HEK293 (cell line): ENCODE measurements around the gene HECA.

ENCODE experiments used
- CTCF ChIA-PET: fragments of 350-600 bp; formaldehyde crosslinking; extraction: SDS; loops from one replicate; lab custom pipeline; 2021; ENCODE audit warnings: antibody characterized with exemption; lab: Yijun Ruan, JAX
- POLR2A ChIA-PET: fragments of 300-600 bp; formaldehyde crosslinking; extraction: SDS; loops from one replicate; lab custom pipeline; 2020; ENCODE audit warnings: antibody characterized with exemption, inconsistent platforms; lab: Yijun Ruan, JAX
- H3K27ac ChIP-seq: fragments of 200-500 bp; sonication (Bioruptor generic); 2 replicates; pipeline ENCODE4 v1.5.1; 2014; ENCODE audit warnings: low read depth, low read length, control low read depth, inconsistent platforms; ENCODE audit errors: extremely low read depth
- H3K36me3 ChIP-seq, 2 experiments: fragments of 200-500 bp in 1 of 2; sonication (Bioruptor generic) in 1 of 2; 1 replicate in 1 of 2; 2 replicates in 1 of 2; pipeline ENCODE4 v1.5.1; 2014 to 2017; ENCODE audit warnings: inconsistent platforms in 2 of 2, low read length in 2 of 2; ENCODE audit not compliant: control insufficient read depth in 2 of 2, insufficient read depth in 1 of 2
- H3K4me1 ChIP-seq: fragments of 200-500 bp; sonication (Bioruptor generic); 2 replicates; pipeline ENCODE4 v1.5.1; 2014; ENCODE audit warnings: mild to moderate bottlenecking, low read length, inconsistent platforms; ENCODE audit not compliant: control insufficient read depth, insufficient read depth
- H3K4me3 ChIP-seq: 2 replicates; pipeline ENCODE4 v1.5.1; 2011; ENCODE audit warnings: low read depth, mild to moderate bottlenecking, control low read depth, low read length, moderate library complexity
- H3K9me3 ChIP-seq: fragments of 200-500 bp; sonication (Bioruptor generic); 2 replicates; pipeline ENCODE4 v1.5.1; 2014; ENCODE audit warnings: low read depth, low read length, inconsistent platforms; ENCODE audit not compliant: control insufficient read depth, insufficient read depth
- FEZF1 ChIP-seq: fragments of 450-650 bp; formaldehyde crosslinking; IDR thresholded peaks from 2 replicates; pipeline ENCODE4 v1.5.1; 2016; ENCODE audit warnings: missing biosample characterization, missing genetic modification characterization
- HOXD13 ChIP-seq: sonication (generic); formaldehyde crosslinking; IDR thresholded peaks from 2 replicates; pipeline ENCODE4 v1.8.0; 2022; ENCODE audit warnings: missing genetic modification reagents, borderline replicate concordance
- KLF1 ChIP-seq: fragments of 450-650 bp; formaldehyde crosslinking; IDR thresholded peaks from 2 replicates; pipeline ENCODE4 v1.5.1; 2016; ENCODE audit warnings: missing biosample characterization, missing genetic modification characterization
- KLF17 ChIP-seq: fragments of 450-650 bp; formaldehyde crosslinking; IDR thresholded peaks from 2 replicates; pipeline ENCODE4 v1.5.1; 2016; ENCODE audit warnings: missing biosample characterization, missing genetic modification characterization
- MZF1 ChIP-seq: fragments of 450-650 bp; formaldehyde crosslinking; IDR thresholded peaks from 2 replicates; pipeline ENCODE4 v1.5.1; 2017; ENCODE audit warnings: missing biosample characterization, missing genetic modification characterization, borderline replicate concordance
- OVOL3 ChIP-seq: fragments of 450-650 bp; formaldehyde crosslinking; IDR thresholded peaks from 2 replicates; pipeline ENCODE4 v1.5.1; 2016; ENCODE audit warnings: missing biosample characterization, missing genetic modification characterization
- TSHZ1 ChIP-seq: fragments of 450-650 bp; formaldehyde crosslinking; IDR thresholded peaks from 2 replicates; pipeline ENCODE4 v1.5.1; 2016; ENCODE audit warnings: missing biosample characterization, missing genetic modification characterization, borderline replicate concordance
- ZBTB20 ChIP-seq: fragments of 450-650 bp; formaldehyde crosslinking; IDR thresholded peaks from 2 replicates; pipeline ENCODE4 v1.5.1; 2016; ENCODE audit warnings: missing biosample characterization, missing genetic modification characterization
- ZEB2 ChIP-seq: fragments of 450-650 bp; formaldehyde crosslinking; IDR thresholded peaks from 2 replicates; pipeline ENCODE4 v1.5.1; 2016; ENCODE audit warnings: missing biosample characterization, missing genetic modification characterization
- ZFHX2 ChIP-seq: fragments of 450-650 bp; formaldehyde crosslinking; conservative IDR thresholded peaks from 2 replicates; pipeline ENCODE4 v1.5.1; 2016; ENCODE audit warnings: missing biosample characterization, missing genetic modification characterization
- ZIC2 ChIP-seq: fragments of 450-650 bp; formaldehyde crosslinking; IDR thresholded peaks from 2 replicates; pipeline ENCODE4 v1.5.1; 2016; ENCODE audit warnings: missing biosample characterization, missing genetic modification characterization
- ZNF239 ChIP-seq: fragments of 450-650 bp; formaldehyde crosslinking; IDR thresholded peaks from 2 replicates; pipeline ENCODE4 v1.5.1; 2016; ENCODE audit warnings: missing biosample characterization, missing genetic modification characterization
- ZNF423 ChIP-seq: fragments of 450-650 bp; formaldehyde crosslinking; IDR thresholded peaks from 2 replicates; pipeline ENCODE4 v1.5.1; 2016; ENCODE audit warnings: missing biosample characterization, missing genetic modification characterization
- ZNF664 ChIP-seq: fragments of 450-650 bp; formaldehyde crosslinking; IDR thresholded peaks from 2 replicates; pipeline ENCODE4 v1.5.1; 2016; ENCODE audit warnings: missing biosample characterization, missing genetic modification characterization
- ZNF777 ChIP-seq: fragments of 450-650 bp; formaldehyde crosslinking; IDR thresholded peaks from 2 replicates; pipeline ENCODE4 v1.5.1; 2017; ENCODE audit warnings: missing biosample characterization, missing genetic modification characterization, borderline replicate concordance
- ZXDB ChIP-seq: fragments of 450-650 bp; formaldehyde crosslinking; IDR thresholded peaks from 2 replicates; pipeline ENCODE4 v1.5.1; 2016; ENCODE audit warnings: missing biosample characterization, missing genetic modification characterization
- TF ChIP-seq, protein P1 (sequence below): fragments of 450-650 bp; formaldehyde crosslinking; optimal IDR thresholded peaks from 2 replicates; pipeline ENCODE3; 2016; ENCODE audit warnings: missing biosample characterization, mild to moderate bottlenecking, missing genetic modification characterization
- TF ChIP-seq, protein P2 (sequence below): fragments of 450-650 bp; formaldehyde crosslinking; IDR thresholded peaks from 2 replicates; pipeline ENCODE4 v1.5.1; 2016; ENCODE audit warnings: missing biosample characterization, missing genetic modification characterization
- TF ChIP-seq, protein P3 (sequence below): fragments of 450-650 bp; formaldehyde crosslinking; IDR thresholded peaks from 2 replicates; pipeline ENCODE4 v1.5.1; 2017; ENCODE audit warnings: missing biosample characterization, missing genetic modification characterization

The HECA gene

GRCh38 chr6:139161169-139161568, 26.3 kb downstream of the HECA start:
- TF ChIP-seq, protein P1, sequence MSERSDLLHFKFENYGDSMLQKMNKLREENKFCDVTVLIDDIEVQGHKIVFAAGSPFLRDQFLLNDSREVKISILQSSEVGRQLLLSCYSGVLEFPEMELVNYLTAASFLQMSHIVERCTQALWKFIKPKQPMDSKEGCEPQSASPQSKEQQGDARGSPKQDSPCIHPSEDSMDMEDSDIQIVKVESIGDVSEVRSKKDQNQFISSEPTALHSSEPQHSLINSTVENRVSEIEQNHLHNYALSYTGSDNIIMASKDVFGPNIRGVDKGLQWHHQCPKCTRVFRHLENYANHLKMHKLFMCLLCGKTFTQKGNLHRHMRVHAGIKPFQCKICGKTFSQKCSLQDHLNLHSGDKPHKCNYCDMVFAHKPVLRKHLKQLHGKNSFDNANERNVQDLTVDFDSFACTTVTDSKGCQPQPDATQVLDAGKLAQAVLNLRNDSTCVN, result no peak
- TF ChIP-seq FEZF1 (tag by site-specific recombination), result 0 out of 2 replicates have a peak, but pooled peaks have one; percentile 16
- peak; percentile 69 for TF ChIP-seq KLF1 (tag by site-specific recombination)
- peak; percentile 63 for TF ChIP-seq ZFHX2
- TF ChIP-seq ZNF777, result no peak
- 0 out of 2 replicates have a peak, but pooled peaks have one; percentile 32 for TF ChIP-seq ZXDB (tag by site-specific recombination)
- no peak for TF ChIP-seq OVOL3
- TF ChIP-seq KLF17 (tag by site-specific recombination), result peak; percentile 71
- no peak for TF ChIP-seq ZNF239 (tag by site-specific recombination)
- TF ChIP-seq ZIC2, result 0 out of 2 replicates have a peak, but pooled peaks have one; percentile 37
- Histone ChIP-seq H3K4me1 (peaks cover 12% of the 10 kb centered on the region), H3K9me3 (no peaks in the 10 kb centered on the region), H3K4me3 (no peak overlapping the region), H3K36me3 (peaks cover 2 to 19% of the 10 kb centered on the region in 2 experiments; a peak in 2 of 3 replicates), H3K27ac (no peak overlapping the region)
- CTCF ChIA-PET, result no interaction called here
- POLR2A ChIA-PET, result no interaction called here

GRCh38 chr6:139161817-139162284, 27.0 kb downstream of the HECA start:
- ChIA-PET CTCF (interaction anchor here (0.6 kb wide), 1 partner anchor 1046 kb away, joined by 4 read pairs; no protein-coding TSS in a partner anchor), POLR2A (no interaction called here)
- Histone ChIP-seq H3K27ac (no peak overlapping the region), H3K36me3 (peaks cover 0 to 23% of the 10 kb centered on the region in 2 experiments; a peak in 1 of 3 replicates), H3K4me1 (peaks cover 12% of the 10 kb centered on the region), H3K4me3 (no peak overlapping the region), H3K9me3 (no peaks in the 10 kb centered on the region)
- no peak for TF ChIP-seq ZNF423
- 0 out of 2 replicates have a peak, but pooled peaks have one; percentile 18 for TF ChIP-seq MZF1 (tag by site-specific recombination)
- no peak for TF ChIP-seq ZBTB20 (tag by site-specific recombination)
- TF ChIP-seq TSHZ1 (tag by site-specific recombination), result no peak
- TF ChIP-seq ZNF664 (tag by site-specific recombination), result no peak
- TF ChIP-seq ZEB2 (tag by site-specific recombination), result no peak

GRCh38 chr6:139164001-139164400, 29.1 kb downstream of the HECA start:
- CTCF ChIA-PET, result interaction anchor here (0.6 kb wide), 1 partner anchor 40 kb away, joined by 3 read pairs; no protein-coding TSS in a partner anchor
- POLR2A ChIA-PET, result no interaction called here
- Histone ChIP-seq H3K36me3 (peaks cover 0 to 31% of the 10 kb centered on the region in 2 experiments; a peak in 1 of 3 replicates), H3K4me3 (no peak overlapping the region), H3K9me3 (no peaks in the 10 kb centered on the region), H3K4me1 (peaks cover 12% of the 10 kb centered on the region), H3K27ac (no peak overlapping the region)
- TF ChIP-seq, protein P2, sequence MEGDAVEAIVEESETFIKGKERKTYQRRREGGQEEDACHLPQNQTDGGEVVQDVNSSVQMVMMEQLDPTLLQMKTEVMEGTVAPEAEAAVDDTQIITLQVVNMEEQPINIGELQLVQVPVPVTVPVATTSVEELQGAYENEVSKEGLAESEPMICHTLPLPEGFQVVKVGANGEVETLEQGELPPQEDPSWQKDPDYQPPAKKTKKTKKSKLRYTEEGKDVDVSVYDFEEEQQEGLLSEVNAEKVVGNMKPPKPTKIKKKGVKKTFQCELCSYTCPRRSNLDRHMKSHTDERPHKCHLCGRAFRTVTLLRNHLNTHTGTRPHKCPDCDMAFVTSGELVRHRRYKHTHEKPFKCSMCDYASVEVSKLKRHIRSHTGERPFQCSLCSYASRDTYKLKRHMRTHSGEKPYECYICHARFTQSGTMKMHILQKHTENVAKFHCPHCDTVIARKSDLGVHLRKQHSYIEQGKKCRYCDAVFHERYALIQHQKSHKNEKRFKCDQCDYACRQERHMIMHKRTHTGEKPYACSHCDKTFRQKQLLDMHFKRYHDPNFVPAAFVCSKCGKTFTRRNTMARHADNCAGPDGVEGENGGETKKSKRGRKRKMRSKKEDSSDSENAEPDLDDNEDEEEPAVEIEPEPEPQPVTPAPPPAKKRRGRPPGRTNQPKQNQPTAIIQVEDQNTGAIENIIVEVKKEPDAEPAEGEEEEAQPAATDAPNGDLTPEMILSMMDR (tag by site-specific recombination), result 0 out of 2 replicates have a peak, but pooled peaks have one; percentile 12
- no peak for TF ChIP-seq HOXD13
- TF ChIP-seq, protein P3, sequence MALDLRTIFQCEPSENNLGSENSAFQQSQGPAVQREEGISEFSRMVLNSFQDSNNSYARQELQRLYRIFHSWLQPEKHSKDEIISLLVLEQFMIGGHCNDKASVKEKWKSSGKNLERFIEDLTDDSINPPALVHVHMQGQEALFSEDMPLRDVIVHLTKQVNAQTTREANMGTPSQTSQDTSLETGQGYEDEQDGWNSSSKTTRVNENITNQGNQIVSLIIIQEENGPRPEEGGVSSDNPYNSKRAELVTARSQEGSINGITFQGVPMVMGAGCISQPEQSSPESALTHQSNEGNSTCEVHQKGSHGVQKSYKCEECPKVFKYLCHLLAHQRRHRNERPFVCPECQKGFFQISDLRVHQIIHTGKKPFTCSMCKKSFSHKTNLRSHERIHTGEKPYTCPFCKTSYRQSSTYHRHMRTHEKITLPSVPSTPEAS, result 0 out of 2 replicates have a peak, but pooled peaks have one; percentile 16
